NB4 (cell line): ENCODE data around the gene RDX.
A peak's percentile ranks its signal among the peaks of the same experiment; 100 is the strongest.
"Not testable (repeated sequence)": the region's sequence is repeated elsewhere in the genome, so short reads cannot be mapped to it uniquely, and the experiment has no call there.

Experiments
- DNase-seq: peaks from one replicate; pipeline ENCODE4 v3.0.0; 2010; ENCODE audit warnings: low read depth
- H3K4me3 ChIP-seq: one replicate; pipeline ENCODE4 v1.5.1; 2011; ENCODE audit warnings: mild to moderate bottlenecking, low read depth, low read length, moderate library complexity
- CTCF ChIP-seq: IDR thresholded peaks from one replicate; pipeline ENCODE4 v1.5.1; 2012; ENCODE audit warnings: low read depth, low read length
- MAX ChIP-seq: IDR thresholded peaks from 2 replicates; pipeline ENCODE4 v1.6.1; 2011; ENCODE audit warnings: low read depth, low read length
- MYC ChIP-seq: IDR thresholded peaks from 2 replicates; pipeline ENCODE4 v1.6.1; 2011; ENCODE audit warnings: low read depth, low read length
- POLR2A ChIP-seq: IDR thresholded peaks from 2 replicates; pipeline ENCODE4 v1.6.1; 2011; ENCODE audit warnings: mild to moderate bottlenecking; ENCODE audit not compliant: insufficient read length; ENCODE audit errors: extremely low read depth

Gene RDX

DNA sequence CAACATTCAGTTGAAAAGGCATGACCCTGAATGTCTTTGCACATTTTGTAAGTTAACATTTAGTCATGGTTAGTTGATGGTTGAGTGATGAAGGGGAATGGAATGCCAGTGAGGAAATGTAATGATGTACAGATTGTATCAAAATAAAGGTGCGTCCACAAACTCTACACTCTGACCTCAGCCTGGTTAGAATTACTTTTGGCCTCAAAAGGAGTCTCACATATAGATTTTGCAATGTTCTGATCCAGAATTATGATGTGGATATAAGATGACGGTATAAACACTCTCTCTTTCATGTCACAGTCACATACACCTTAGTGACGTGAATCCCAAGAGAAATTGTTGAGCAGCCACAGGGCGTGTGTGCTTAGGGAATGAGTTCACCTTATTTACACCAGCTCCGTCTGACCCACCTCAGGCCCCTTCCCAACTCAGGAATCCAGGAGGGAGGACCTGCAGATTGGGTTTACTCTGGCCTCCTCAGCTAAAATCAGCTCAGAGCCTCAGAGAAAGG lies 100.1 kb downstream of the RDX start:
- no peak for DNase-seq
- TF ChIP-seq CTCF: no peak
- no peak for TF ChIP-seq MYC
- TF ChIP-seq POLR2A: no peak
- TF ChIP-seq MAX: no peak
- no peak overlapping the region for H3K4me3 ChIP-seq

DNA sequence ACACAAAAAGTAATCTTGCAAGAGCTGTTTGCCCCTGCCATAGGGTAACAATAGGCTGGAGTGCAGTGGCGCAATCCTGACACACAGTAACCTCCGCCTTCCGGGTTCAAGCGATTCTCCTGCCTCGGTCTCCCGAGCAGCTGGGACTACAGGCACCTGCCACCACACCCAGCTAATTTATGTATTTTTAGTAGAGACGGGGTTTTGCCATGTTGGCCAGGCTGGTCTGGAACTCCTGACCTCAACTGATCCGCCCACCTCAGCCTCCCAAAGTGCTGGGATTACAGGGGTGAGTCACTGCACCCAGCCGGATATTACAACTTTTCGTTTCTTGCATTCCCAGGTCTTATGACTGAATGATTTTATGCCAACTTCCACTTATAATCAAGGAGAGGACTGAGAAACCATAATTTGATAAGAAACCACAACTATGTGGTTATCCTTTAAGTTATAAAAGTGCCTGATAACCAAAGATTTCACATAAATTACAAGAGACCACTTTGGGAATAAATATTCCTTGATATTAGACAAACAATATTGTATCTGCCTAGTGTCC lies 102.1 kb downstream of the RDX start:
- DNase-seq: peak; percentile 18
- H3K4me3 ChIP-seq: not testable (repeated sequence)

GRCh38 chr11:110192604-110193282 lies 103.7 kb downstream of the RDX start:
- DNase-seq, H3K4me3 ChIP-seq: not testable (repeated sequence)

DNA sequence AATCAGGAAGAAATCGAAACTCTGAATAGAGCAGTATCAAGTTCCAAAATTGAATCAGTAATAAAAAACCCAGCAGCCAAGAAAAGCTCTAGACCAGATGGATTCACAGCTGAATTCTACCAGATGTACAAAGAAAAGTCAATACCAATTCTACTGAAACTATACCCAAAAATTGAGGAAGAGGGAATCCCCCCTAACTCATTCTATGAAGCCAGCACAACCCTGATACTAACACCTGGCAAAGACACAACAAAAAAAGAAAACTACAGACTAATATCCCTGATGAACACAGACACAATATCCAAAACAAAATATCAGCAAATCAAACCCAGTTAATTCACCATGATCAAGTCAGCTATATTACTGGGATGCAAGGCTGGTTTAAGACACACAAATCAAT lies 105.5 kb downstream of the RDX start:
- no peak for DNase-seq
- H3K4me3 ChIP-seq: no peak overlapping the region
- no peak for TF ChIP-seq MYC
- TF ChIP-seq POLR2A: no peak
- no peak for TF ChIP-seq MAX
- no peak for TF ChIP-seq CTCF

DNA sequence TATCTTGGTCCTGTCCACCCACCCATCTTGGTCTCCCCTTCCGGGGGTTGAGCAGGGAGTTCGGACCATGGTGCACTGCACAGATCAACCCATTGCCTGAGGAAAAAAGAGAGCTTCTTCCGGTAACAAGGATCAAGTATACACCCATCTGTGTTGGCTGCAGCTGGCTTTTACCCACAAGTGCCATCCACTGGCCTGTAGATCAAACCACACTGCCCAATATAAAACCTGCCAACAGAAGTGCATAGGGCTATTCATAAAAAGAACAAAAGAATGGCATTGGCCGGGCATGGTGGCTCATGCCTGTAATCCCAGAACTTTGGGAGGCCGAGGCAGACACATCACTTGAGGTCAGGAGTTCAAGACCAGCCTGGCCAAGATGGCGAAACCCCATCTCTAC lies 108.7 kb downstream of the RDX start:
- no peak overlapping the region for H3K4me3 ChIP-seq
- TF ChIP-seq MYC: no peak
- no peak for TF ChIP-seq CTCF
- no peak for TF ChIP-seq MAX
- no peak for TF ChIP-seq POLR2A
- no peak for DNase-seq

DNA sequence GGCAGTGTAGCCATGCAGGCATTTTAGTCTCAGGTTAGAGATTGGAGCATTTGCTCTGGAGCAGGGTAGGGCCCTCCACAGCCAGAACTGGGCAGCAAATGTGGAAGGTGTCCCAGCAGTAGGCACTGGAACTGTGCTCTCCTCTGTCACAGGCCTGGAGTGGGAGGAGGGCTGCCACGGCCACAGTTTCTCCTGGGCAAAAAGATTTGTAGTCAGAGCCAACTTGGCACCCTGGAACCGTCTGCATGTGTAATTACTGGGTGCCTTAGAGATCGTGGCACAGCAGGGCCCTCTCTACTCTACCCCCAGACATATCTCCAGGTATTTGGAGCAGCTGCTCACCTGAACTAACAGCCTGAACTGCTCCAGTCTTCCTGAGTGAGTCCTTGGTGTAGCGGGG lies 109.5 kb downstream of the RDX start:
- TF ChIP-seq MYC (no peak), POLR2A (no peak), MAX (no peak), CTCF (no peak)
- no peak for DNase-seq
- no peak overlapping the region for H3K4me3 ChIP-seq

- H3K4me3 ChIP-seq: no peak overlapping the region
- no peak for DNase-seq
- no peak for TF ChIP-seq MAX
- TF ChIP-seq POLR2A: no peak
- TF ChIP-seq MYC: no peak
- TF ChIP-seq CTCF: no peak
These were observed 110.0 kb downstream of the RDX start for GRCh38 chr11:110186456-110186855.
